DMS53 (cell line): ENCODE results near the gene TRIM65.

Experiments
- DNase-seq: peaks from one replicate; lab custom pipeline; 2025; lab: John Stamatoyannopoulos, UW

Gene TRIM65

GRCh38 chr17:75917141-75917916, 20.6 kb upstream of the TRIM65 start:
- no peak for DNase-seq

GRCh38 chr17:75915268-75915667, 18.5 kb upstream of the TRIM65 start:
- DNase-seq, result peak; percentile 34

GRCh38 chr17:75914643-75915267, 18.0 kb upstream of the TRIM65 start:
- peak; percentile 82 for DNase-seq

GRCh38 chr17:75913537-75914210, 16.9 kb upstream of the TRIM65 start:
- peak; percentile 73 for DNase-seq

- peak; percentile 88 for DNase-seq
Measured at GRCh38 chr17:75910699-75911098, 13.9 kb upstream of the TRIM65 start.

GRCh38 chr17:75909812-75910274, 13.1 kb upstream of the TRIM65 start:
- peak; percentile 95 for DNase-seq

- peak; percentile 94 for DNase-seq
Measured at GRCh38 chr17:75909051-75909811, 12.5 kb upstream of the TRIM65 start.

GRCh38 chr17:75908201-75908600, 11.4 kb upstream of the TRIM65 start:
- DNase-seq, result peak; percentile 50

- peak; percentile 27 for DNase-seq
Measured at GRCh38 chr17:75906143-75906884, 9.6 kb upstream of the TRIM65 start.

- peak; percentile 99 for DNase-seq
Measured at GRCh38 chr17:75904749-75905521, 8.2 kb upstream of the TRIM65 start, which contains the start of gene MRPL38. Gene MRPL38, minus strand, starts transcription at chr17:75904884. Its CDS starts 9 bp downstream, at chr17:75904875.

GRCh38 chr17:75902406-75902805, 5.7 kb upstream of the TRIM65 start:
- DNase-seq, result no peak

GRCh38 chr17:75901727-75902126, 5.0 kb upstream of the TRIM65 start:
- DNase-seq, result no peak

GRCh38 chr17:75900691-75901533, 4.2 kb upstream of the TRIM65 start:
- no peak for DNase-seq

- no peak for DNase-seq
Measured at GRCh38 chr17:75899767-75900468, 3.2 kb upstream of the TRIM65 start.

- no peak for DNase-seq
Measured at GRCh38 chr17:75899353-75899752, 2.6 kb upstream of the TRIM65 start.

- no peak for DNase-seq
Measured at GRCh38 chr17:75898791-75899190, 2.0 kb upstream of the TRIM65 start.

- no peak for DNase-seq
Measured at GRCh38 chr17:75898065-75898464, 1.3 kb upstream of the TRIM65 start.

- no peak for DNase-seq
Measured at GRCh38 chr17:75897160-75898019, 639 bp upstream of the TRIM65 start.
